A549 (cell line): ENCODE results near the gene MEA1.
A peak's percentile ranks its signal among the peaks of the same experiment; 100 is the strongest.

ENCODE experiments used
- CBX2 ChIP-seq: fragments of 200-600 bp; sonication (generic); IDR thresholded peaks from 2 replicates; pipeline ENCODE4 v1.6.1; 2016; ENCODE audit warnings: low read depth, mild to moderate bottlenecking, borderline replicate concordance
- ESRRA ChIP-seq: fragments of 150-350 bp; IDR thresholded peaks from 2 replicates; pipeline ENCODE4 v1.6.1; 2014; ENCODE audit warnings: mild to moderate bottlenecking, low read length, borderline replicate concordance
- POLR2A ChIP-seq: IDR thresholded peaks from 2 replicates; pipeline ENCODE4 v1.6.1; 2012; ENCODE audit warnings: mild to moderate bottlenecking, low read length
- POLR2AphosphoS2 ChIP-seq: conservative IDR thresholded peaks from 2 replicates; pipeline ENCODE4 v1.6.1; 2012; ENCODE audit warnings: low read length, improper control_type of control experiment, inconsistent platforms
- RARB ChIP-seq: fragments of 250-450 bp; sonication (Bioruptor Pico); IDR thresholded peaks from 2 replicates; pipeline ENCODE4 v1.8.0; 2021; ENCODE audit warnings: mild to moderate bottlenecking, moderate library complexity
- REST ChIP-seq: fragments of 200-600 bp; sonication (generic); IDR thresholded peaks from 2 replicates; pipeline ENCODE4 v1.6.1; 2016; ENCODE audit warnings: antibody characterized with exemption, mild to moderate bottlenecking, moderate library complexity
- SMC3 ChIP-seq: fragments of >200 bp; sonication (Bioruptor Twin); formaldehyde crosslinking; IDR thresholded peaks from 3 replicates; pipeline ENCODE4 v1.6.1; 2018; ENCODE audit warnings: inconsistent platforms
- TF ChIP-seq, protein P1 (sequence below): fragments of >200 bp; sonication (Bioruptor Twin); formaldehyde crosslinking; IDR thresholded peaks from 3 replicates; pipeline ENCODE4 v1.5.1; 2016
- TF ChIP-seq, protein P2 (sequence below): IDR thresholded peaks from 2 replicates; pipeline ENCODE4 v1.6.1; 2012

GRCh38 chr6:43009124-43009523 lies 4.6 kb downstream of the MEA1 start:
- TF ChIP-seq, protein P1, sequence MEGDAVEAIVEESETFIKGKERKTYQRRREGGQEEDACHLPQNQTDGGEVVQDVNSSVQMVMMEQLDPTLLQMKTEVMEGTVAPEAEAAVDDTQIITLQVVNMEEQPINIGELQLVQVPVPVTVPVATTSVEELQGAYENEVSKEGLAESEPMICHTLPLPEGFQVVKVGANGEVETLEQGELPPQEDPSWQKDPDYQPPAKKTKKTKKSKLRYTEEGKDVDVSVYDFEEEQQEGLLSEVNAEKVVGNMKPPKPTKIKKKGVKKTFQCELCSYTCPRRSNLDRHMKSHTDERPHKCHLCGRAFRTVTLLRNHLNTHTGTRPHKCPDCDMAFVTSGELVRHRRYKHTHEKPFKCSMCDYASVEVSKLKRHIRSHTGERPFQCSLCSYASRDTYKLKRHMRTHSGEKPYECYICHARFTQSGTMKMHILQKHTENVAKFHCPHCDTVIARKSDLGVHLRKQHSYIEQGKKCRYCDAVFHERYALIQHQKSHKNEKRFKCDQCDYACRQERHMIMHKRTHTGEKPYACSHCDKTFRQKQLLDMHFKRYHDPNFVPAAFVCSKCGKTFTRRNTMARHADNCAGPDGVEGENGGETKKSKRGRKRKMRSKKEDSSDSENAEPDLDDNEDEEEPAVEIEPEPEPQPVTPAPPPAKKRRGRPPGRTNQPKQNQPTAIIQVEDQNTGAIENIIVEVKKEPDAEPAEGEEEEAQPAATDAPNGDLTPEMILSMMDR: peak; percentile 39
- TF ChIP-seq CBX2 (no peak), REST (no peak), POLR2A (no peak), RARB (no peak), SMC3 (peak; percentile 28; the same call in 1 of the 3 replicates), ESRRA (no peak), POLR2AphosphoS2 (no peak)
- TF ChIP-seq, protein P2, sequence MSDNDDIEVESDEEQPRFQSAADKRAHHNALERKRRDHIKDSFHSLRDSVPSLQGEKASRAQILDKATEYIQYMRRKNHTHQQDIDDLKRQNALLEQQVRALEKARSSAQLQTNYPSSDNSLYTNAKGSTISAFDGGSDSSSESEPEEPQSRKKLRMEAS: no peak
